ENCODE measurements around the gene TBC1D19.
"Not testable (repeated sequence)": the region's sequence is repeated elsewhere in the genome, so short reads cannot be mapped to it uniquely, and the experiment has no call there.

TBC1D19 gene

DNA sequence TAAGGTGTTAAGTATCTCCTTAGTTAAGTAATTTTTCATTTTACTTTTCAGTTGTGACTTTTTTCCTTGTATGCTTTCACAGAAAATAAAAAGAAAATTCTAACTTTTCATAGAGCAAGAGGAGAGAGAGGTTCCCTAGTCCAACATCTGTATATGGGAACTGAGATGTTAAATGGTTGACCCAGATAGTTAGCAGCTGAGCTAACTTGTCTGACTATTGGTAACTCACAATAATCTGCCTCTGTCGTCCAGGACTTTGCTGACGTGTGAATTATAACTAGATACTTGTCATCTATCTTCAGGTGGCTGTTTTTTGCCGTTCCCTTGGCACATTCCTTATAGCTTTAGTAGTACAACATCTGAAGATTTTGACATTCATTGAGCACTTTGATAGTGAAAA, 29.9 kb downstream of the TBC1D19 start:
- H3K4me3 ChIP-seq (replicated peaks; ENCODE audit: low read depth, low read length), result no peak overlapping the region
- TF ChIP-seq CTCF (IDR thresholded peaks at IDR 0.05; ENCODE audit: low read length, missing control alignments), result no peak

GRCh38 chr4:26619784-26620183, 35.9 kb downstream of the TBC1D19 start:
- no peak for TF ChIP-seq CTCF (IDR thresholded peaks at IDR 0.05; ENCODE audit: low read length, missing control alignments)
- peak; percentile 28 for DNase-seq (ENCODE audit: low read depth)
- no peak overlapping the region for H3K4me3 ChIP-seq (replicated peaks; ENCODE audit: low read depth, low read length)

More for the DNA sequence above, 29.9 kb downstream of the TBC1D19 start:
- DNase-seq (ENCODE audit: low read depth), result no peak

DNA sequence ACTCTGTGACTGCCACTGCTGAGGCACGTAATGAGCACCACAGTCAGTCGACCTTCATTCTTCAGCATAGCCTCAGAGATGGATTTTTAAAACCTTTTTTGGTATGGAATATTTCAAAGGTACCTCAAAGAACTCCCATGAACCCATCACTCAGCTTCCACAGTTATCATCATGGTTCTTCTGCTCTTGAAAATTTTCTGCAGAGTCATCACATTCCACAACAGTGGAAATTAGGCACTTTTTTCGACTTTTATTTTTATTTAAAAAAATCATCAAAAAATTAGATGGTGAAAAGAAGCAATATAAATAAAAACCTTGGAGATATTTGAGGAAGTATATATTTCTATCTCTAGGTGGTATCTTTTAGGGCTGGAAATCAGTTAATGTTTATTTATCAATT, 37.5 kb downstream of the TBC1D19 start:
- TF ChIP-seq CTCF (IDR thresholded peaks at IDR 0.05; ENCODE audit: low read length, missing control alignments), result no peak
- DNase-seq (ENCODE audit: low read depth), result no peak
- H3K4me3 ChIP-seq (replicated peaks; ENCODE audit: low read depth, low read length), result no peak overlapping the region

- no peak for TF ChIP-seq CTCF (IDR thresholded peaks at IDR 0.05; ENCODE audit: low read length, missing control alignments)
- H3K4me3 ChIP-seq (replicated peaks; ENCODE audit: low read depth, low read length), result no peak overlapping the region
- DNase-seq (ENCODE audit: low read depth), result peak; percentile 7
Measured at GRCh38 chr4:26622913-26623312, 39.0 kb downstream of the TBC1D19 start.

GRCh38 chr4:26626658-26627057, 42.8 kb downstream of the TBC1D19 start:
- not testable (repeated sequence) for DNase-seq (ENCODE audit: low read depth)

DNA sequence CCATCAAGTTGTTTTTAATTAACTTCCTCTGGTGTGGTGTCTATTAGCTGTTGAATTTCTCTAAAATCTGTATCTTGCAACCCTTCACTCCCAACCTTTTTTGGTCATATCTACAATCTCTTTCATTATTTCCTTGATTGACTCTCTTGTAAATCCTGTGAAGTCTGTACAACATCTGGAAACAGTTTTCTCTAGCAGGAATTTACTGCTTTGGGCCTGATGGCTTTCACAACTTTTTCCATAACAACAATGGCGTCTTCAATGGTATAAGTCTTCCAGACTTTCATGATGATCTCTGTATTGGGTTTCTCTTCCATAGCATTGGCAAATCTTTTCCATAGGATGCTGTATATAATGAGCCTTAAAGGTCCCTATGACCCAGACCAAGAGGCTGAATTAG, 49.0 kb downstream of the TBC1D19 start:
- no peak overlapping the region for H3K4me3 ChIP-seq (replicated peaks; ENCODE audit: low read depth, low read length)
- TF ChIP-seq CTCF (IDR thresholded peaks at IDR 0.05; ENCODE audit: low read length, missing control alignments), result no peak
- DNase-seq (ENCODE audit: low read depth), result no peak

More at GRCh38 chr4:26626658-26627057, 42.8 kb downstream of the TBC1D19 start:
- H3K4me3 ChIP-seq (replicated peaks; ENCODE audit: low read depth, low read length), result not testable (repeated sequence)

DNA sequence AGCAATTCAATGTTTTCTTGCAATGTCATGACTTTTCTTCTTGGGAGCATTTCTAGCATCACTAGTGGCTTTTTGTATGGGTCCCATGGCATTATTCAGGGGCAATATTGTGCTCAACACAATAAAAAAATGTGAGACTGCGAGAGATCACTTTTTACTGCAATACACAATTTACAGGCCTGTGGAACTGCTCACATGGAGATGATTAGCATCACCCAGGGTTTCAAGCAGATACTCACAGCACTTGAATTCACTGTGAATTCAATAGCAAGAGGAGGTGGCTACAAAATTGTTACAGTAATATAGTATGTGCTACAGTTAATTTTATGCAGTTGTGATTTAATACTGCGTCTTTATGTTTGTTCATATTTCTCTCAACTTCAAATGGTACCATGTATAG, 50.4 kb downstream of the TBC1D19 start:
- TF ChIP-seq CTCF (IDR thresholded peaks at IDR 0.05; ENCODE audit: low read length, missing control alignments), result no peak
- no peak for DNase-seq (ENCODE audit: low read depth)
- H3K4me3 ChIP-seq (replicated peaks; ENCODE audit: low read depth, low read length), result no peak overlapping the region
